Measurements from ENCODE around the gene VWA5B2.

GRCh38 chr3:184258926-184259325 lies 29.5 kb downstream of the VWA5B2 start:
- TF ChIP-seq, protein P1, sequence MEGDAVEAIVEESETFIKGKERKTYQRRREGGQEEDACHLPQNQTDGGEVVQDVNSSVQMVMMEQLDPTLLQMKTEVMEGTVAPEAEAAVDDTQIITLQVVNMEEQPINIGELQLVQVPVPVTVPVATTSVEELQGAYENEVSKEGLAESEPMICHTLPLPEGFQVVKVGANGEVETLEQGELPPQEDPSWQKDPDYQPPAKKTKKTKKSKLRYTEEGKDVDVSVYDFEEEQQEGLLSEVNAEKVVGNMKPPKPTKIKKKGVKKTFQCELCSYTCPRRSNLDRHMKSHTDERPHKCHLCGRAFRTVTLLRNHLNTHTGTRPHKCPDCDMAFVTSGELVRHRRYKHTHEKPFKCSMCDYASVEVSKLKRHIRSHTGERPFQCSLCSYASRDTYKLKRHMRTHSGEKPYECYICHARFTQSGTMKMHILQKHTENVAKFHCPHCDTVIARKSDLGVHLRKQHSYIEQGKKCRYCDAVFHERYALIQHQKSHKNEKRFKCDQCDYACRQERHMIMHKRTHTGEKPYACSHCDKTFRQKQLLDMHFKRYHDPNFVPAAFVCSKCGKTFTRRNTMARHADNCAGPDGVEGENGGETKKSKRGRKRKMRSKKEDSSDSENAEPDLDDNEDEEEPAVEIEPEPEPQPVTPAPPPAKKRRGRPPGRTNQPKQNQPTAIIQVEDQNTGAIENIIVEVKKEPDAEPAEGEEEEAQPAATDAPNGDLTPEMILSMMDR (IDR thresholded peaks at IDR 0.05) = no peak
- TF ChIP-seq EP300 (IDR thresholded peaks at IDR 0.05; ENCODE audit: low read depth) (no peak), POLR2AphosphoS5 (IDR thresholded peaks at IDR 0.05) (no peak)
